Hepatic stellate cell (primary cell): ENCODE data around the gene ACIN1.

Source experiments
- DNase-seq: peaks from one replicate; pipeline ENCODE4 v3.0.0; 2011; ENCODE audit warnings: low spot score

The ACIN1 gene, protein sequence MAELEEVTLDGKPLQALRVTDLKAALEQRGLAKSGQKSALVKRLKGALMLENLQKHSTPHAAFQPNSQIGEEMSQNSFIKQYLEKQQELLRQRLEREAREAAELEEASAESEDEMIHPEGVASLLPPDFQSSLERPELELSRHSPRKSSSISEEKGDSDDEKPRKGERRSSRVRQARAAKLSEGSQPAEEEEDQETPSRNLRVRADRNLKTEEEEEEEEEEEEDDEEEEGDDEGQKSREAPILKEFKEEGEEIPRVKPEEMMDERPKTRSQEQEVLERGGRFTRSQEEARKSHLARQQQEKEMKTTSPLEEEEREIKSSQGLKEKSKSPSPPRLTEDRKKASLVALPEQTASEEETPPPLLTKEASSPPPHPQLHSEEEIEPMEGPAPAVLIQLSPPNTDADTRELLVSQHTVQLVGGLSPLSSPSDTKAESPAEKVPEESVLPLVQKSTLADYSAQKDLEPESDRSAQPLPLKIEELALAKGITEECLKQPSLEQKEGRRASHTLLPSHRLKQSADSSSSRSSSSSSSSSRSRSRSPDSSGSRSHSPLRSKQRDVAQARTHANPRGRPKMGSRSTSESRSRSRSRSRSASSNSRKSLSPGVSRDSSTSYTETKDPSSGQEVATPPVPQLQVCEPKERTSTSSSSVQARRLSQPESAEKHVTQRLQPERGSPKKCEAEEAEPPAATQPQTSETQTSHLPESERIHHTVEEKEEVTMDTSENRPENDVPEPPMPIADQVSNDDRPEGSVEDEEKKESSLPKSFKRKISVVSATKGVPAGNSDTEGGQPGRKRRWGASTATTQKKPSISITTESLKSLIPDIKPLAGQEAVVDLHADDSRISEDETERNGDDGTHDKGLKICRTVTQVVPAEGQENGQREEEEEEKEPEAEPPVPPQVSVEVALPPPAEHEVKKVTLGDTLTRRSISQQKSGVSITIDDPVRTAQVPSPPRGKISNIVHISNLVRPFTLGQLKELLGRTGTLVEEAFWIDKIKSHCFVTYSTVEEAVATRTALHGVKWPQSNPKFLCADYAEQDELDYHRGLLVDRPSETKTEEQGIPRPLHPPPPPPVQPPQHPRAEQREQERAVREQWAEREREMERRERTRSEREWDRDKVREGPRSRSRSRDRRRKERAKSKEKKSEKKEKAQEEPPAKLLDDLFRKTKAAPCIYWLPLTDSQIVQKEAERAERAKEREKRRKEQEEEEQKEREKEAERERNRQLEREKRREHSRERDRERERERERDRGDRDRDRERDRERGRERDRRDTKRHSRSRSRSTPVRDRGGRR

DNA sequence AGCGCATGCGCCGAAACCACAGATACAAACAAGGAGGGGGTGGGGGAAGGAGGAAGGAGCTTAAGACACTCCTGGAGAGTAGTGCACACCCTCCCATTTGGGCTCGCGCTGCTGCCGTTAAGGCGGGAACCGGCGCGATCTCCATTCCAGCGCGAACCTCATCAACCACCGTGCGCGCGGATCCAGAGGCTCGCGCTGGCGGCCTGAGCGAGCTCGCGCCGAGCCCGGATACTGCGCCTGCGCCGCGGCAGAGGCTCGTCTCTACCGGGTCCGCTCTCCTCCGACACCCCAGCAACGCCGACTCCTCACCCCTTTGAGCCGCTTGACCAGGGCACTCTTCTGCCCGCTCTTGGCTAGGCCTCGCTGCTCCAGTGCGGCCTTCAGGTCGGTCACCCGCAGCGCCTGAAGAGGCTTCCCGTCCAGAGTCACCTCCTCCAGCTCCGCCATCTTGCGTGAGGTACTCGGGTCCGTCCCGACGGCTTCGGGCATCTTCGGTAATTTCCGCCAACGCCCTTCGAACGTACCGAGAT lies at the start of gene ACIN1:
TSS of gene ACIN1 (minus strand) at position 471 of the 530 bp plus-strand sequence. CDS start at position 447, 24 bp downstream.
- DNase-seq, result peak; percentile 84

DNA sequence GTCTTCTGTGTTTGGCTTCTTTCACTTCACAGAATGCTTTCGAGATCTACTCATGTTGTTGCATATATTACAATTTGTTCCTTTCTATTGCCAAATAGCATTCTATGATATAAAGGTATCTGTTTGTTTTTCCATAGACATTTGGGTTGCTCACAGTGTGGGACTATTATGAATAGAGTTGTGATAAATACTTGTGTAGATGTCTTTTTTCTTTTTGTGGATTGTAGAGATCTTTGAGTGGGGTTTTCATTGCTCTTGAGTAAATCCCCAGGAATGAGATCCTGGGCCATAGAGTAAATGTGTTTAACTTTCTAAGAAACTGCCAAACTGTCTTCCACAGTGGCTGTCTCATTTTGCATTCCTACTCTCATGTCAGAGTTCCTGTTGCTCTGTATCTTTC lies 49.0 kb upstream of the ACIN1 start:
- no peak for DNase-seq

DNA sequence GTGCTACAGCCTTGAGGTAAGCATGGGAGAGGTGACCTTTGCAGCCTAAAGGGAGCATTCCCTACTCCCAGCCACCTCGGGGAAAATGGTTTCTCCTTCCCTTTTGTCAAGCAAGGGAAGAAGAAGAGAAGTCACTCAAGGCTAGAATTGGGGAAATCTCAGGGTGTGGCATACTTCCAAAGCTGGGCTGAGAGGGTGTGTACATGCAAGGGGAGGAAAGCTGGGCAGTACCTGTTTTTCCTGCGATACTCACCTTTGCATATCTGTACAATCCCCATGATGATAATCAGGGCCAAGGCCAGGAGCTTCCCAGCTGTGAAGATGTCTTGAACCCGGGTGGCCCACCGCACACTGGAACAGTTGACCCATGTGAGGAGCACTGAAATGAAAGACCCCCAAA lies 47.9 kb upstream of the ACIN1 start:
- DNase-seq, result no peak

DNA sequence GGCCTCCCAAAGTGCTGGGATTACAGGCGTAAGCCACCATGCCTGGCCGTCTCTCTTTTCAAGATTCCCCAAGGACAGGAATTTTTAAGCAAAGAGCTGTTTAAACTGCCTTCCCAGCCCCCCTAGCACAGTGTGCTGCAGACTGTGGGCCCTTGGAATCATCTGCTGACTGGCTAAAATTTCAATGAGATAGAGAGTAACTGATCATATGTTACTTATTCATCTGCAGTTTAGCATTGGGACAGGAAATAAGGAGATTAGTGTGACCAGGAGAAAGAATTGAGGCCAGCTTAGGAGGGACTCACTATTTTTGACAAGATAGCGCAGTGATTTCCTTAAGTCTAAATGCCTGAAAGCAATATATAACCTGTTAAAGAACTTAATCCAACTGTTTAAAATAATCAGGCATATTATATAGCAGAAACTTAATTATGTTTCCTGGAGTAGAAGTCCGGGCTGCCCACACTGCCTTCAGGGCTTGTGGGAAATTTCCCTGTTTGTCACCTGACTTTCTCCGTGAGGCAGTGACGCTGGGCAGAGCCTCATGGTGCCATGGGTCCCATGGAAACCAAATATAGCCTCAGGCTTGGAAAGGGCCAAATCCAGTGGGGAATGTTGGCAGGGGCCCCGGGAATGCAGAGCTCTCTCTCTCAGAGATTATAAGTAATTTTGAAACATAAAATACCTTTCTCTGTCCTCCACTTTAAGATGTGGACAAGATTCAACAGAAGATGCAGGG lies 46.9 kb upstream of the ACIN1 start:
- DNase-seq, result peak; percentile 31

DNA sequence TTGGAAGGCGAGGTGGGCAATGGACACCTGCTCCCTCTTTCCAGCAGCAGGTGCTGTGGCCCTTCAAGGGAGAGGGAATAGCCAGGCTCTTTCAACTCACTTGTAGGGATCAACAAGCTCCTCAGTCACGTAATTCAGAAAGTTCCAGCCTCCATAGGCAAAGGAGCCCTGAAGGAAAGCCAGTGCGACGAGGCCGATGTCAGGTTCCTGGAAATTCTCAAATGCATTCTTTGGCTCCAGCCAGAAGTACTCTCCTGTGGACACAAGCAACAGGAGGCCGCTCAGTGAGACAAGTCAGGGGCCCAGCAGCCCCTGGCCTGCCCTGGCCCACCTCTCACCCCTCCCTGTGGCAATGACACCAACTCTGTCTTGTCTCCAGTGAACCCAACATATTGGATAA lies 45.4 kb upstream of the ACIN1 start:
- no peak for DNase-seq

DNA sequence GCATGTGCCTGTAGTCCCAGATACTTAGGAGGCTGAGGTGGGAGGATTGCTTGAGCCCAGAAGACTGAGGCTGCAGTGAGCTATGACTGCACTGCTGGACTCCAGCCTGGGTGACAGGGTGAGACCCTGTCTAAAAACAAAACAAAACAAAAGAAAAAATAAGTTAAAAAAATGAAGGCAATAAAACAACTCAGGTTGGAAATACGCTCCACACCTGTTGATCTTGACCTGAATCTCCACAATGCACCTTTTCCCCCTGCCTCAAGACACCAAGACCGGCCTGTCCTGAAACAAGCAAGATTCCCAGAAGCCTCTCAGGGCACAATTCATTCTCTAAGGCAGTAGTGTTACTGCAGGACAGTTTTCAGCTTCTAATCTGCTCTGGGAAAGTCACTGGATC lies 44.9 kb upstream of the ACIN1 start:
- no peak for DNase-seq

DNA sequence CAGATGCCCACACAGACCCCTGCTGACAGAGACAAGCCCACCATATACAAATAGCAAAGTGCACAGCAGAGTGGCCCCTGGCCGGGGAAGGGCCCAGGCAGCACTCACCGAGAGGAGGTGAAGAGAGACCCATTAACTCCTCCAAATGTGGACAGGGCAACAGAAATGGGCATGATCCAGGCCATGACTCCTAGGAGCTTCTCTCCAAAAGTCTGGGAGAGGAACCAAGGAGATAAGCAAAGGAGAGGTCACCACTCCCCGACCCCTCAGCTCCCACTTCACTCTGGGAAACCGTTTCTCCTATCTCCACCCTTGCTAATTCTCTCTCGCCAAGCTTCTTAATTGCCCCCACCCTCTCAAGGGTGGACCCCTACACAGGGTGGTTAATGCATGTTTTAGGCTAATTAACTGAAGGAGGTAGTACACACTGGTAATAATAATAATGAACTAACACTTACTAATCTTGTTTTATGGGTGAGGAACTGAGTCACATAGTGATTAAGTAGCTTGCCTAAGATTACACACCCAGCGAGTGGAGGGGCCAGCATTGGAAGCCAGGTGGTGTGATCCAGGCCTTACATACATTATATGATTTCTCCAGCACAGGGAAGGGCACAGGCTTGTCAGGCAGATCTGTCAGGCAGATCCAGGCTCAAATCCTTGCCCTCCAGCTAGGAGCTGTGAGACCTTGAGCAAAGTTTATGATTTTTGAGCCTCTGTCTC lies 43.0 kb upstream of the ACIN1 start:
- no peak for DNase-seq

DNA sequence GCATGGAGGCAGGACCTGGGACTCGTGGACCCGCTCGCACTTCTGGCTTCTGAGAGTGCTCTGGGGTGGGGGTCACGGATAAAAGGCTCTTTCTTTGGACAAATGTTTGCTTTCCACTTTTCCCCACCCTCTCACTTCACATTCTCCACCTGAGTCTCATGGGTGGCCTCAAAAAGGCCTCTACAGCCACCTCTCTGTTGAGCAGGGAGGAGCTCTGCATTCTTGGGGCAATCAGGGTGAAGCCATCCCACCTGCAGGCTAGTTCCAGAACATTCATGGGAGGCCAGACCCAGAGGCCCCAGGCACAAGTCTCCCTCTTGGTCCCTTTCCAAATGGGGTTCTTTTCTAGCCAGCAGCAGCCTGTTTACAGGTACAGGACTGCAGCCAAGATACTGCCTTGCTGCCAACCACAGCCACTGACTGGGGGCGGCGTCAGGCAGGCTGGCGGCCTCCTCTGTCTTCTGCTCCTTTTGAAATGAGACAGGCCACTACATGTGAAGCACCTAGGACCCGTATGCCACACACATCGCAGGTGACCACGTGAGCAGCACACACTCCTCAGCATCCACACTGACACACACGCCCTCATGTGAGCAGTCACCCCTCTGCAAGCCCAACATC lies 42.4 kb upstream of the ACIN1 start:
- no peak for DNase-seq

DNA sequence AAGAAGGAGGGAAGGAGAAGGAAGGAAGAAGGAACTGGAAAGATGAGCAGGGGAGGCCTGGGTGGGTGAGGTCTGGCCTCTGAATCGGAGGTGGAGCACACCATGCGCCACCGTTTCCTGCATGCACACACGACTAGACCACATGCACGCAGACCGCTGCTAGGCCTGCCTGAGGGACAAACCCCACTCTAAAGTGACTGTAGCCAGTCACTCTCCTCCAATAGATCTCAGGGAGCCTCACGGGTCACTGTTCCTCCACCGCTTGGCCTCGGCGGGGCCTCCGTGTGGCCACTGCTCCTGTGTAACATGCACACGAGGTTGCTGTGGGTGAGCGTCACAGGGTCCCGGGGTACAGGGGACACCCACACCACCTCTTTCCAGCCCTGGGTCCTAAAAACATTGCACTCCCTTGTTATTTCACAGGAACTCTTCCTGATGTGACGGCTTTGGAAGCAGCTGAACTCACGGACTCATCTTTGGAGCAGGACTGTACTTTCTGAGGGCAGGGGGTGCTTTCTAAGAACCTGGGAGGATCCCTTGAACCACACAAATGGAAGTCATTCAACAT lies 41.7 kb upstream of the ACIN1 start:
- DNase-seq, result no peak

DNA sequence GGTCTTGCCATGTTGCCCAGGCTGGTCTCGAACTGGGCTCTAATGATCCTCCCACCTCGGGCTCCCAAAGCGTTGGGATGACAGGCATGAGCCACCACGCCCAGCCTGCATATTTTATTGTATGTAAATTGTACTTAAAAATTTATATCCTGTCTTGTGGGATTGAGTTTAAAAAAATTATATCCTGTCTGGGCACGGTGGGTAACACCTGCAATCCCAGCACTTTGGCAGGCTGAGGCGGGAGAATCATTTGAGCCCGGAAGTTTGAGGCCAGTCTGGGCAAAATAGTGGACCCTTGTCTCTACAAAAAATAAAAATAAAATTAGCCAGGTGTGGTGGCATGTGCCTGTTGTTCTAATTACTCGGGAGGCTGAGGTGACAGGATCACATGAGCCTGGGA lies 38.0 kb upstream of the ACIN1 start:
- no peak for DNase-seq

DNA sequence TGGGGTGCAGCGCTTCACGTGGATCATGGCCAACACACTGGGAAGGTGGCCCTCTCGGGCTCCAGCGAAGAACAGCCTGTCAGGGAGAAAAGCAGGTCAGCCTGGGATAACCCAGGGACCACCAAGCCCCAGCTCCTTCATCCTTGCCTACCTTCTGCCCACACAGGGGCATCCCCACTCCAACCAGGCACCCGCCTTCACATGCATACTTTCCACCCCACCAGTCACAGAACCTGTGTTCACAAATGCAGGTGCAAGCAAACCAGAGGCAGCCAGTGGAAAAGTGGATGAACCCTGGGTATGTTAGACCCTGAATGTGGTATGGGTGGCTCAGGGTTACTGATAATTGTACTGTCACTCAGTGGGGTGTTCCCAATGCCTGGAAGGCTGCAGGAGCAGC lies 36.5 kb upstream of the ACIN1 start:
- no peak for DNase-seq

DNA sequence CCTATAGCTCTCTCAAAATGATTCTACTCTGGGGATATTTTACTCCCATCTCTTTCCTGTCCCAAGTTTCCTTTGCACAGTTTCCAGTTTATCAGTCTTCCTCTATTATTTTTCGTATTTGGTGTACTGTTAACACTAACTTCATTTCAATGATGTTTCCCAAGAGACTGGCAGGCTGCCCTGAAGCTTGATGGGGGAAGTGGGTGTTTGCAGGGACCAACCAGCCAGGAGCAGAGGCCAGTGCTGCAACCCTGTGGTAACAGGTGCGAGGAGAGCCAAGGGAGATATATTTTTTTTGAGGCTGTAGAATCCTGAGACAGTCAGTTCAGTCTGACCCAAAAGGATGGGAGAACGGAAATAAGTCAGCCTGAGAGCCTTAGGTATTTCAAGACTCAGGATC lies 35.9 kb upstream of the ACIN1 start:
- no peak for DNase-seq

DNA sequence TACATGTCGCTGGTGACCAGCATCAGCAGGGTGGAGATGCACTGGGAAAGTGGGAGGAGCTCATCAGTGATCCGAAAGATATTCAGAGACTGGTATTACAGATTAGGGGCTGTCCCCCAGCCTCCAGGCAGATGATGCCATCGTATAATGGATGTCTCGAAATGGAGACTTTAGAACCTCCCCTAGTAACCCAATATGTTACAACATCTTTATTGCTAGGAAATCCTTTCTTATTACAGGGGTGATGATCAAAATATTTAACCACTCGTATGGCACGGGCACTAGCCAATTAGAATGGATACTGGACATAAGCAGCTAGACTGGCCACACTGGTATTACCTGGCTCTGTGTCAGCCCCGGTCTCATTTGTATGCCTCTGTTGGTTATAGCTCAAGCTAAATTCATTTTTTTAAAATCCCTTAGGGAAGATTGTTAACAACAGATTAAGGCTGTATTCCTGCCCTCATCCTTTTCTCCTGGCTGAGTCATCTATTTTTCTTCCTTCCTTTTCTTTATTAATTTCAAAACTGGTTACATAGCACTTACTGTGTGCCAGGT lies 34.9 kb upstream of the ACIN1 start:
- no peak for DNase-seq

DNA sequence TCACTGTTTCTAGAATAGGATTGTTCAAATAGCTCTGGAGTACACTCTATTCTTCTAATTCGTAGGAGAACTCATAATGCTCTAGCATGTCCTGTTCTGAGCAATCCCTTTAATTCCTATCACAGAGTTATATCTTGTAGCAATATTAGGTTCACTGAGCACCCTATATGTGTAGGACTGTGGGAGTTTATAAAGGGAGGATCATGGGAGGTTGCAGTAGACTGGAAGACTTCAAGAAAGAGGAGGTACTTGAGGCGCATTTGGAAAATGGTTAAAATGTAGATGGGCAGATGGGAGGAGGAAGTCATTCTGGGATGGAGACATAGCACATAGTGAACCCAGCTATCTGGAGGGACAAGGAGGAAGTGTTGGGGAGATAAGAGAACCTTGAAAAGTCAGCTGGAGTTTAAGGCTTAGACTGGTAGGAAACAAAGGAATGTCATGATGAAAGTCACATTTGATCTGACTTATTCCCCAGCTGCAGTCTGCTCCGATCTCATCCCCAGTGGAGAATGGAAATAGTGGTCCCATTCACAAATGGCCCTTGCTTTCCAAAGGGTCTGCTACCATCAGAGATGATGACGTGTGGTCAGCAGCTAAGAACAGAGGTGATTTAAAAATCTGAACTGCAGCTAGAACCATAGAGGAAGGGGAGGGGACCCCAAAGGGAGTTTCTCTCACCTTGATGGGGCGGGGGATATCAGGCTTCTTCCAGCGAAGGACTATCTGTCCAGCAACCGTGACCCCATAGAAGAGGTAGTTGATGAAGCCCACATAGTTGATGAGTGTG lies 34.2 kb upstream of the ACIN1 start:
- no peak for DNase-seq

DNA sequence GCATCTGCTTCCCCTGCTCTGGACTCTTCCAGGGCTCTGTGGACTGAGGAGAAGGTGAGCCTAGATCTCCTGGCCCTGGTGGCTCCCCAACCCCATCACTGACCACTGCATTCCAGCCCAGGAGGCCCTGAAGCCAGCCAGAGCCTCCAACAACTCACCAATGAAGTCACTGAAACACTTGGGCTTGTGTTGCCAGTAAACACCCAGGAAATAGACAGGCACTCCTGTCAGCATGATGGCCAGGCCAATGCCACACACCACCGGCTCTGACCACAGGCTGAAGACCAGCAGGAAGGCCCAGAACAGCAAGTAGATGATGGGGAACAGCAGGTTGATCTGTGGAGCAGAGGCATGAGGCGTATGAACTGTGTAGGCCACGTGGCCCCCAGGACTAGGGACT lies 32.9 kb upstream of the ACIN1 start:
- no peak for DNase-seq

DNA sequence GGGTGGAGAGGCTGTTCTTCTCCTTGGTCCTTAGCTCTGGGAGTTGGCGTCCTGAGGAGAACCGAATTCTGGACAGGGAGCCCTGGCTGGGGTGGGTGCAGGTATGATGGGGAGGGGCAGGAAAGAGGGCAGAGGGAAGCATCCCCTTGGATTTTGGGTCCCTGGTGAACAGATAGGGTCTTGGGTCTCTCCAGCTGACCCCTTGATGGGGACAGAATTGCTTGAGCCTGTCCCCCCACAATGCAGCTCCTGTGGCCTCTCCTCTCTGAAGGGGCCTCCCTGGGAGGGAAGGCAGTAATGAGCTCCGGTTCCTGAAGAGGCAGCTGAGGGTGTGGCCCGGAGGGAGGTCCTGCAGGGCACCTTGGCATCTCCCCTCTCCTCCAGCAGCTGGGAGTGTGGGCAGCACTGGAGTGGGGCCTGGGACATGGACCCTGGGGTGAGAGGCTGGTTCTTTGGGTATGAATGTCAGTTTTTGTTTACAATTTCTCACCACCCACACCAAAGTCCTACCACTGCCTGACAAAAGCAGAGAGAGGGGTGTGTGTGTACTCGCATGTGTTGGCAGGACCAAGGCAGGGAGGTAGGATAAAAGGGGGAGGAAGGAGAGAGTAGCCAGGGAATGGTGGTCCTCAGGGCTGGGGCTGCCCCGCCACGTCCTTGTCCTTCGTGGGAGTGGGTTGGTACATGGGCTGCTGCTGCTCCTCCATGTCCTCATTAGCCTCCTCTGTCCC lies 31.8 kb upstream of the ACIN1 start:
- no peak for DNase-seq

DNA sequence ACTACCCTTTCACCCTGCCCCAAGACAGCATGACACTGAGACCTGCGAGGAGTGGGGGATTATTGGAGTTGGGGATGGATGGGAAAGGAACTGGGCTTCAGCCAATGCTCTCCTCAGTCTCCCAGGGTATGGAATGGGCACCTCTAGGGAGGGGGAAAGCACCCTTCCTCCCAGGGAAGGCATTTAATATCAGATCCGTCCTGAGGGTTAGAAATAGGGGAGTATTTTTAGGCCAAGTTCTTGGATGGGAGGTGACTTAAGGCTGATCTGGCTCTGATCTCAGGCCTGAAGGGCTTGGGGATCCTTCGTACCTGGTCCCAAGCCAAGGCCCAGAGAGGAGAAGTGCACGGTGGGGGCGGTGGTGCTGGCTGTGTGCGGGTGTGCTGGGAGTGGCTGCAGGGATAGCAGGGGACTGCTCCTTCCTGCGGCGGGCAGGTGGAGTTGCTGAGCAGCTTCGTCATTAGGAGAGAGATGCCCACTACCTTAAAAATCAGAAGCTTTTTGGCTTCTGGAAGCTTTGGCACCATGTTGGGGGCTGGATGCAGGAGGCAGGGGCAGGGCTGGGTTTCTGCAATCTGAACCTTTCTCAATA lies 31.1 kb upstream of the ACIN1 start:
- no peak for DNase-seq

DNA sequence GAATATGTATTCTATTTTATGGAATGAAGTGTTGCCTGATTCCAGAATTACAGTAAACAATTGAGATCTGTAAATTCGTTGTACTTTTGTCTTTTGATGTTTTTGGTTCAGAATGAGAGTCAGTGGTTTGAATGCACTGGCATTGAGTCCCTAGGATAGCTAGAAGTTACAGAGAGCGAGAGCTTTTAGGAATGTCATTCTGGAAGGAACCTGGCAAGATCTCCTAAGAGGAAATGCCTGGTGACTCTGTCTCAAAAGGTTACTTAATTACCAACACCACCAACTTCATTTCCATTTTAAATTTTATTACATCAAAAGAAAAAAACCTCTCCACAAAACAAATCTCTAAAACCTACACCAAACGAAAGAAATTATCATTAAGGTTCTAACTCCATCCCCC lies 30.1 kb upstream of the ACIN1 start:
- no peak for DNase-seq
